Hematopoietic multipotent progenitor cell treated with erythropoietin and hydrocortisone succinate and interleukin-3 and kit ligand, for 15 days (in vitro differentiated cells): ENCODE measurements around the gene NYAP2.

Experiments
- DNase-seq: peaks from one replicate; pipeline ENCODE4 v3.0.0-alpha.2; 2015; ENCODE audit warnings: low spot score

Gene NYAP2

GRCh38 chr2:225486236-225486635 is 86.7 kb downstream of the NYAP2 start:
- no peak for DNase-seq

- no peak for DNase-seq
Observed at GRCh38 chr2:225487878-225488416, 88.4 kb downstream of the NYAP2 start.

GRCh38 chr2:225488743-225489142 is 89.2 kb downstream of the NYAP2 start:
- DNase-seq, result no peak

- no peak for DNase-seq
Observed at GRCh38 chr2:225493420-225494099, 94.0 kb downstream of the NYAP2 start.

GRCh38 chr2:225494100-225494459 is 94.6 kb downstream of the NYAP2 start:
- DNase-seq, result no peak

- DNase-seq, result no peak
Observed at GRCh38 chr2:225495706-225496105, 96.2 kb downstream of the NYAP2 start.

GRCh38 chr2:225496568-225496967 is 97.1 kb downstream of the NYAP2 start:
- DNase-seq, result no peak

GRCh38 chr2:225497166-225497565 is 97.7 kb downstream of the NYAP2 start:
- DNase-seq, result no peak

- no peak for DNase-seq
Observed at GRCh38 chr2:225501022-225501421, 101.5 kb downstream of the NYAP2 start.

- DNase-seq, result no peak
Observed at GRCh38 chr2:225502971-225503370, 103.5 kb downstream of the NYAP2 start.

- no peak for DNase-seq
Observed at GRCh38 chr2:225510796-225511195, 111.3 kb downstream of the NYAP2 start.

- no peak for DNase-seq
Observed at GRCh38 chr2:225512469-225512868, 113.0 kb downstream of the NYAP2 start.

- DNase-seq, result no peak
Observed at GRCh38 chr2:225512876-225513540, 113.5 kb downstream of the NYAP2 start.

- DNase-seq, result no peak
Observed at GRCh38 chr2:225515033-225515432, 115.5 kb downstream of the NYAP2 start.

GRCh38 chr2:225526760-225527390 is 127.4 kb downstream of the NYAP2 start:
- DNase-seq, result no peak

GRCh38 chr2:225531559-225531958 is 132.0 kb downstream of the NYAP2 start:
- DNase-seq, result no peak

GRCh38 chr2:225532096-225532495 is 132.6 kb downstream of the NYAP2 start:
- DNase-seq, result no peak

GRCh38 chr2:225534037-225534436 is 134.5 kb downstream of the NYAP2 start:
- no peak for DNase-seq

GRCh38 chr2:225534697-225535096 is 135.2 kb downstream of the NYAP2 start:
- DNase-seq, result no peak

- DNase-seq, result no peak
Observed at GRCh38 chr2:225536036-225536435, 136.5 kb downstream of the NYAP2 start.

GRCh38 chr2:225543626-225544025 is 144.1 kb downstream of the NYAP2 start:
- DNase-seq, result no peak

GRCh38 chr2:225556461-225556860 is 157.0 kb downstream of the NYAP2 start:
- no peak for DNase-seq

GRCh38 chr2:225558399-225559071 is 159.0 kb downstream of the NYAP2 start:
- DNase-seq, result no peak
